Upper lobe of right lung (tissue), 1 donor: ENCODE results near the gene MMAB. TPM values are rescaled to one million over a fixed set of nuclear protein-coding genes. Genes with fewer than 3 reads are reported as not detected.

ENCODE experiments used
- ATAC-seq: fragments of 200-7000 bp; cut with Tn5 transposase; one replicate; pipeline ENCODE4 v1.9.1; 2020; ENCODE audit warnings: mild to moderate bottlenecking, moderate library complexity
- DNase-seq: peaks from one replicate; pipeline ENCODE4 v3.0.0-alpha.2; 2020
- H3K27ac ChIP-seq: fragments of 200-600 bp; one replicate; pipeline ENCODE4 v1.8.0; 2022
- H3K27me3 ChIP-seq: fragments of 200-600 bp; one replicate; pipeline ENCODE4 v1.8.0; 2022; ENCODE audit warnings: mild to moderate bottlenecking
- H3K36me3 ChIP-seq: fragments of 200-600 bp; one replicate; pipeline ENCODE4 v1.8.0; 2022
- H3K4me1 ChIP-seq: fragments of 200-600 bp; one replicate; pipeline ENCODE4 v1.8.0; 2022
- H3K4me3 ChIP-seq: fragments of 200-600 bp; one replicate; pipeline ENCODE4 v1.8.0; 2022; ENCODE audit warnings: mild to moderate bottlenecking
- H3K9me3 ChIP-seq: fragments of 200-600 bp; one replicate; pipeline ENCODE4 v1.8.0; 2022
- intact Hi-C: fragments of 100-400 bp; cut with DNase I; formaldehyde crosslinking; loops from one replicate; pipeline ENCODE4 v1.11.0; 2022
- total RNA-seq: library from RNA; stranded (reverse); fragmentation: NEBNext Ultra II Directional; extraction: Animal tissue kit (Norgen Biotek cat#: 25700); gene quantifications from one replicate; pipeline ENCODE4 v1.2.1, GENCODE V29; 2021
- TF ChIP-seq, protein P1 (sequence below): fragments of 200-600 bp; IDR thresholded peaks from one replicate; pipeline ENCODE4 v1.8.0; 2022; ENCODE audit warnings: antibody characterized with exemption
- donor health status: DM: no; HTN: yes; CAD: no; lungs with severe emphysema.

The MMAB gene
- total RNA-seq, 1 donor from 2014 or later, result 58.0 TPM

GRCh38 chr12:109597414-109597794, 24.1 kb upstream of the MMAB start:
- Histone ChIP-seq H3K36me3 (peaks cover 9% of the 10 kb centered on the region), H3K4me3 (no peak overlapping the region), H3K27ac (no peak overlapping the region), H3K9me3 (no peaks in the 10 kb centered on the region), H3K27me3 (no peaks in the 10 kb centered on the region), H3K4me1 (peaks cover 6% of the 10 kb centered on the region)
- no peak for ATAC-seq
- intact Hi-C loops, result loop anchor here (5.0 kb wide), 1 partner anchor 180 kb away; no protein-coding TSS in a partner anchor
- DNase-seq, result no peak
- TF ChIP-seq, protein P1, sequence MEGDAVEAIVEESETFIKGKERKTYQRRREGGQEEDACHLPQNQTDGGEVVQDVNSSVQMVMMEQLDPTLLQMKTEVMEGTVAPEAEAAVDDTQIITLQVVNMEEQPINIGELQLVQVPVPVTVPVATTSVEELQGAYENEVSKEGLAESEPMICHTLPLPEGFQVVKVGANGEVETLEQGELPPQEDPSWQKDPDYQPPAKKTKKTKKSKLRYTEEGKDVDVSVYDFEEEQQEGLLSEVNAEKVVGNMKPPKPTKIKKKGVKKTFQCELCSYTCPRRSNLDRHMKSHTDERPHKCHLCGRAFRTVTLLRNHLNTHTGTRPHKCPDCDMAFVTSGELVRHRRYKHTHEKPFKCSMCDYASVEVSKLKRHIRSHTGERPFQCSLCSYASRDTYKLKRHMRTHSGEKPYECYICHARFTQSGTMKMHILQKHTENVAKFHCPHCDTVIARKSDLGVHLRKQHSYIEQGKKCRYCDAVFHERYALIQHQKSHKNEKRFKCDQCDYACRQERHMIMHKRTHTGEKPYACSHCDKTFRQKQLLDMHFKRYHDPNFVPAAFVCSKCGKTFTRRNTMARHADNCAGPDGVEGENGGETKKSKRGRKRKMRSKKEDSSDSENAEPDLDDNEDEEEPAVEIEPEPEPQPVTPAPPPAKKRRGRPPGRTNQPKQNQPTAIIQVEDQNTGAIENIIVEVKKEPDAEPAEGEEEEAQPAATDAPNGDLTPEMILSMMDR, result no peak

DNA sequence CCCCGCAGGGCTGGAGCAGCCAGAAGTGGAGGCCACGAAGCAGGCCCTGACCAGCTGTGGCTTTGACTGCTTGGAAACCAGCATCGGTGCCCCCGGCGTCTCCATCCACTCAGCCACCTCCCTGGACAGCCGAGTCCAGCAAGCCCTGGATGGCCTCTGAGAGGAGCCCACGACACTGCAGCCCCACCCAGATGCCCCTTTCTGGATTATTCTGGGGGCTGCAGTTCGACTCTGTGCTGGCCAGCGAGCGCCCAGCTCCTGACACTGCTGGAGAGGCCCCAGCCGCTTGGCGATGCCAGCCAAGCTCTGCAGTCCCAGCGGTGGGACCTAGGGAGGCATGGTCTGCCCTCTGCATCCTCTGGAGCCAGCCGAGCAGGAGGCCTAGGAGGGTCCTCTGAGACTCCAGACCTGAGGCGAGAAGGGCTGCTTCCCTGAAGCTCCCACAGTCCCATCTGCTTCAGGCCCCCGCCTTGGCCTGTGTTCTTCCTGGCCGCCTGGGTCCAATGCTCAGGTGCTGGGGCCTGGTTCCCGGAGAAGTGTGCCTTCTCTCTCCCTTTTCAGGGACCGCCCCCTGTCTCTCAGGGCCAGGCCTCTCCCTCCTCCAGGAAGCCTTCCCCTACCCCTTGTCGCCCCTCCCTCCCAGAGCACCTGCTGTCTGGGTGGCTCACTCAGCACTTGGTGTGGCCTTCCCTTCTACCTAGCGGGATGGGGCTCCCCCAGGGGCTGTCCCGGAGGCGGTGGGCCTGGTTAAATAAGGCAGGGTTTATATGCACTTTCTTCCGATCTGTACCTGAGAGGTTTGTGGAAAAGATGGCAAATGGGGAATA, 23.3 kb upstream of the MMAB start:
- peaks cover 6% of the 10 kb centered on the region for H3K4me1 ChIP-seq
- intact Hi-C loops, result loop anchor here (5.0 kb wide), 1 partner anchor 181 kb away; no protein-coding TSS in a partner anchor
- no peaks in the 10 kb centered on the region for H3K27me3 ChIP-seq
- no peaks in the 10 kb centered on the region for H3K9me3 ChIP-seq
- peaks cover 16% of the 10 kb centered on the region for H3K36me3 ChIP-seq
- DNase-seq (no peak), ATAC-seq (no peak)
- H3K4me3 ChIP-seq, result no peak overlapping the region
- H3K27ac ChIP-seq, result no peak overlapping the region
- TF ChIP-seq, protein P1, result no peak

GRCh38 chr12:109595321-109595902, 22.1 kb upstream of the MMAB start:
- Histone ChIP-seq H3K4me3 (no peak overlapping the region), H3K9me3 (no peaks in the 10 kb centered on the region), H3K27me3 (no peaks in the 10 kb centered on the region), H3K4me1 (peaks cover 6% of the 10 kb centered on the region), H3K36me3 (peaks cover 23% of the 10 kb centered on the region), H3K27ac (no peak overlapping the region)
- DNase-seq (no peak), ATAC-seq (no peak)
- TF ChIP-seq, protein P1, result no peak
- intact Hi-C loops, result loop anchor here (5.0 kb wide), 1 partner anchor 182 kb away; no protein-coding TSS in a partner anchor

DNA sequence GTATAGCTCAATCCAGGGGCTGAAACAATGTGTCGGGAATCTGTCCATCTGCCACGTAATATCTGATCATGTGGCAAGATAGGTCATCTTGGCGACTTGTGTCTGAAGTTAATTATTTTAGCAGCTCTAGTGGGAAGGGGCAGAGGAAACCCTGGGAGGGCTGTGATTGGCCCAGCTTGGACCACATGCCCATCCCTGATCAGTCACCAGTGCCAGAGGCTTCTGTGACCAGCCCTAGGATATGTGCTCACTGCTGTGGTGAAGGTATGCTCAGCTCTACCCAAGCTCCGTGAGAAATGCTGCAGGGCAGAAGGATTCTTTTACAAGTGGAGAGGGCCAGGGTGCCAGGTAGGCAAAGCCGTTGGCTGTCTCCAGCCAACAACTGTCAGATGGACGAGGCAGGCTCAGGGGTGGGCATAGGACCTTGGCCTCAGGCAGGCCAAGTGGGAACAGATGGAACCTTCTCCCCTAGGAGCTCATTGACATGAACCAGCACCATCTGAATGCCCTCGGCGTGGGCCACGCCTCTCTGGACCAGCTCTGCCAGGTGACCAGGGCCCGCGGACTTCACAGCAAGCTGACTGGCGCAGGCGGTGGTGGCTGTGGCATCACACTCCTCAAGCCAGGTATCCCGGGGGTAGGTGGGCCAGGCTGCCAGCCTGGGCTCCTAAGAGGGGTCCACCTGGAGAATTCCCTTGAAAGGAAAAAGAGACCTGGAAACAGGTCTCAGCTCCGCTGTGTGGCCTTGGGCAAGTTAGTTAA, 21.4 kb upstream of the MMAB start:
- Histone ChIP-seq H3K27ac (no peak overlapping the region), H3K36me3 (peaks cover 23% of the 10 kb centered on the region), H3K4me3 (no peak overlapping the region), H3K4me1 (peaks cover 6% of the 10 kb centered on the region), H3K9me3 (no peaks in the 10 kb centered on the region), H3K27me3 (no peaks in the 10 kb centered on the region)
- DNase-seq (no peak), ATAC-seq (no peak)
- TF ChIP-seq, protein P1, result no peak
- intact Hi-C loops, result loop anchor here (5.0 kb wide), 1 partner anchor 183 kb away; no protein-coding TSS in a partner anchor

DNA sequence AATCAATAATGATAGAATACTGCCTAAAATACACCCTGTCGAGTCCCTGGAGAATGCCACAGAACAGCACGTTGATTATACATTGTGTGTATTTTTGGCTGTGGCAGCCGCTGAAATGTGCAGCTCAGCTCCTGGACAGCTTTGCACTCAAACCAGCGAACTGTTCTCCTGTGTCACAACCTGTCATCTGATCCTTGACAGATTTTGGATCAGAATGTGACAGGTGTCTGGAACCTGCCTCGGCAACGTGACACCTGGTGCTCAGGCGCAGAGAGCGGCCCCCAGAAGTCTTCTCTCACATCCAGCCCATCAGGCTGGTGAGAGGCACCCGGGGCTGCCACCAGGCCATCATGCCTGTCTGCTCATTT, 19.6 kb upstream of the MMAB start:
- H3K27ac ChIP-seq, result no peak overlapping the region
- peaks cover 25% of the 10 kb centered on the region for H3K36me3 ChIP-seq
- peaks cover 5% of the 10 kb centered on the region for H3K4me1 ChIP-seq
- no peak for ATAC-seq
- TF ChIP-seq, protein P1, result no peak
- H3K9me3 ChIP-seq, result no peaks in the 10 kb centered on the region
- no peaks in the 10 kb centered on the region for H3K27me3 ChIP-seq
- H3K4me3 ChIP-seq, result no peak overlapping the region
- intact Hi-C loops, result no loop called here
- DNase-seq, result no peak
